GM18519 (cell line): Measurements from ENCODE around the gene TRAF2.

Experiments used
- ATAC-seq: cut with Tn5 transposase; IDR thresholded peaks from one replicate; pipeline ENCODE4 v1.9.1; 2021; ENCODE audit warnings: mild to moderate bottlenecking, moderate library complexity; ENCODE audit not compliant: unreplicated experiment, low FRiP score

The TRAF2 gene

DNA sequence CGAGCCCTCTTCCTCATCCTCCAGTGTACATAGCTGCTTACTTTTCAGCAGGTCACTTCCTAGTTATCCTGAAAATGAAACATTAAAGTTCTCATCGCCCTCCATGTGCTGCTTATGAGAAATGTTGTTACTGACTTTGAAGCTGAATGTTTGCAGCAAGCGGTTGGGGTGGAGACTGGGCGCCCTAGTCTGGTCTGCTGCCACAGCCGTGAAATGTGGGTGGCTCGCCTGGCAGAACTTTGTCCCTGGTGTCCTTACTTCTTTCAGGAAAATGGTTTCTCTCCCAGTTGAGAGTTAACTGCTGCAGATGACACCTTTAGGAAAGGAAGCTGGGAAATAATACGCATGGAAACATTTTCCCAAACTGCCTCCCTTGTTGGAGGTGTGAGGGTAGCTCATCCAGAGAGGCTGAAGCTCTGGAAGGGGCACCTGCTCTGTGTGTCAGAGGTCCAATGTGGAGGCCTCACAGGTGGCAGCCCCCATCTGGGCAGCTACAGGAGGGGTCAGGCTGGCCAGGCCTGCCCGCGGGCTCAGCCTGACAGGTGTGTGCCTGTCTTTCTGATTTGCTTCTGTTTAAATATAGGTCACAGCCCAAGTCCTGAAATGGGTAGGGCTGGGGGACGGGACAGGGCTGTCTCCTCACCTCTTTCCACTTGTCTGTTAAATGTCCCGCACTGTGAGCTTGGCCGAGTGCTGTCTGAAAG lies 24.0 kb downstream of the TRAF2 start:
- no peak for ATAC-seq

DNA sequence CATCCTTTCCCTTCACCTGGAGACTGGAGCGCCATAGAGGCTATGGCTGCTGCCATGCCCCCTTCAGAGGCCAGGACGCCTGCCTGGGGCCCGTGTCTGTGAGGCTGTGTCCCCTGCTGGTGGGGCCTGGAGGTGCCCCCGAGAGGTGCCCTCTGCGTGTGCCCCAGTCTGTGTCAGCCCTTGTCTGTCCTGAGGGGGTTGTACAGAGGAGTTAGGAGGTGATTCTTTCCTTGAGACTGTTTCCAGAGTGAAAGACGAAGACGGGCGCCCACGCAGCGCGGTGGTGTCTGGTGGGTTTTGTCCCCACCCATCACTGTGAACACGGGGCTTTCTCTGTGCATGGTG lies 24.6 kb downstream of the TRAF2 start:
- no peak for ATAC-seq

DNA sequence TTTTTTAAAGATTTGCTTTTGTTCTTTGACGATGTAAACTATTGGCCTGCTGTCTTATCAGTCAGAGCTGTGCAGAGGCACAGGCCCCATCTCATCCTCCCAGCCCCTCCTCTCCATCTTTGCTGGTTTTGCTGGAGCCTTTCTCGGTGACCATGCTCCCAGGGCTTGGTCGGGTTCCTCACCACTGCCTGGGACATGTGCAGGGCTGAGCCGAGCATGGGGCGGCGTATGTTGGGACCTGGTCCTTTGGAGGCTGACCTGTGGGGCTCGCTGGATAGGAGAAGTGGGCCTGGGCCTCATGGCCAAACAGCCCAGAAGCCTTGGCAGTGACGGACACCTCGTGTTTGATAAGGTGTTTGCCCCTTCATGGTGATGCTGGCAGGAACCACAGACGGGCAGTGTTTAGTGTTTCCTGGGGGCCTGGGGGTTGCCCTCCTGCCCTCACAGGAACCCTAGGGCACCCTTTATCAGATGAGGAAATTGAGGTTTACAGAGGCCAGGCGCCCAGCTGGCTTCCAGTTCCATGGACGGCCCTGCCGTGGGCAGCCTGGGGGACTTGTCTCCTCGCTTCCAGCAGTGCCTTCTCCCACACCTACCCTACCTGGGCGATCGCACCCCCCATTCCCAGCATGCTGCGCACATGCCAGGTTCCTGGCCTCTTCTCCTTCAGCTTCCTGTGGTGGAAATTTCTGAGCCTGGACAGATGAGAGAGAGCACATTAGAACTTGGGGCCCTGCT lies 27.6 kb downstream of the TRAF2 start:
- ATAC-seq: no peak

DNA sequence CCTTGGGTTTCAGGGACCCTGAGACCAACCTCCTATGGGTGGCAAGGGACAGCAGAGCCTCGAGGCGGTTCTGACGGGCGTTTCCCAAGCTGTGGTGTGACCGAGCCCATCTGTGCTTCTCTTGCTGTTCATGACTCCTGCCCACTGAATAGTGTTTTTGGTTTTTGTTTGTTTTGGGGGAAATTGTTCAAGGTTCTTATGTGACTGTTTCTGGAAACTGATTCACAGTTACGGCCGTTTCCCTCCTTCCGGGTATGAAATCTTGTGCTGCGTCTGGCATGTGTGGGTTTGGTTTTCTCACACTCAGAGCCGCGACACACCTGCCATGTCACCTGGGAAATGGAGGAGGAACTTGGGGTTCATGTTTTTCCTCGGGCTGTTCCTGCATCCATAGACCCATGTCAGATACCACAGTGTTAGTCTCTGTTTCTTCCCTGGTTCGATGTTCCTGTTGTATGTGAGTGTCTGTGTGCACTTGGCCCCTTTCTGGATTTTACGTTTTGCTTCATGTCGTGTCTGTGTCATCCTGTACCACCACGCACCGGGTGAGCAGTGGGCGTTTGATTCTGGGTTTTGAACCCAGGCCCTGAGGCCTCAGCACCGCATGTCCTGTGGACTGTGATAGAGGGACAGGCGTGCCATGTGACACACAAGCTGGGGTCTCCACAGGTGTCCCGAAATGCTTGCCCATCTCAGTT lies 29.5 kb downstream of the TRAF2 start:
- ATAC-seq: no peak

DNA sequence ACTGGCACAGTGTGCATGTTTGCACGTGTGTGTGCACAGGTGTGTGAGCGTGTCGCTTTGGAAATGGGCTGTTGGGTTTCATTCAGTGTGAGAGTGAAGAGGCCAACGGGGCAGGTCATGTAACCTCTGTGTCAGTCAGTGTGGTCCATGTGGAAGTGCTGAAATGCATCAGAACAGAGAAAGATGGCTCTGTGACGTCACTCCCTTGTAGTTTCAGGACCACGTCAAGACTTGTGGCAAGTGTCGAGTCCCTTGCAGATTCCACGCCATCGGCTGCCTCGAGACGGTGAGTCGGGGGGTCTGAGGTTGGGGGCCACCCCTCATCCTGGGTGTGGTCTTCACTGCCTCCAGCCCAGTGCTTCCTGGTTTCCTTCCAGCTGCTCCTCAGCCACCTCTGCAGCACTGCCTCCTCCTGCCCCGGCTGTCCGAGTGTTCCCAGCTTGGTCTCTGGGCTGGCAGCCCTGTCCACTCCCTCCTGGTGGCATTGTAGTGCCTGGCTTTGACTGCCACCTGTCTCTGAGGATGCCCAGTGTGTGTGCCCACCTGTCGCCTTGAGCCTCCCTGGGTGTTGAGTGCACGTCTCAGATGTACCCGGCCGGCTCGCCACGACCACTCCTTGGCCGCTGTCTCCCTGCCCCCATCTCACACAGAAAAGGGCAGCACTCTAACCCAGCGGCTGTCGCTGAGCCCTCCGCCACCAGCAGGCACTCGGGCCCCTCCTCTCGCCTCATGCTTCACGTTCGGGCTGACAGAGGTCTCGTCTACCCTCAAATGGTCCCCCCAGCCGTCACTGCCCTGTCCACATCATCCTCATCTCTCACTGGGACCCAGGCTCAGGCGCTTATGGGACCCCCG lies 30.2 kb downstream of the TRAF2 start:
- no peak for ATAC-seq

DNA sequence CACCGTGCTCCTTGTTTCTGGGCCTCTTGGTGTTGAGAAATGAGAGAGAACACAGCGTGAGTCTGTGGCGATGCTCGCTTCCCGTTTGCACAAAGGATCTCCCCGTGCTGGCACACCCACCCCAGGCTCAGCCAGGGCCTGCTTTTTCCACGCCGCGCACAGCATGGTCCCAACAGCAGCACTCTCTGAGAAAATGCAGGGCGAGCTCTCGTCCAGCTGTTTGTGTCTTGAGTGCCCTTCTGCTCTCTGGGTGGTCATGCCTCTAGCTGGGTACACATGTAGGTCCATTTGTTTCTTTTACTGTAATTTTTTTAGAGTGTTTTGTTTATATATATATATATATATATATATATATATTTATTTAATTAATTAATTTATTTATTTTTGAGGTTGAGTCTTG lies 31.6 kb downstream of the TRAF2 start:
- no peak for ATAC-seq

DNA sequence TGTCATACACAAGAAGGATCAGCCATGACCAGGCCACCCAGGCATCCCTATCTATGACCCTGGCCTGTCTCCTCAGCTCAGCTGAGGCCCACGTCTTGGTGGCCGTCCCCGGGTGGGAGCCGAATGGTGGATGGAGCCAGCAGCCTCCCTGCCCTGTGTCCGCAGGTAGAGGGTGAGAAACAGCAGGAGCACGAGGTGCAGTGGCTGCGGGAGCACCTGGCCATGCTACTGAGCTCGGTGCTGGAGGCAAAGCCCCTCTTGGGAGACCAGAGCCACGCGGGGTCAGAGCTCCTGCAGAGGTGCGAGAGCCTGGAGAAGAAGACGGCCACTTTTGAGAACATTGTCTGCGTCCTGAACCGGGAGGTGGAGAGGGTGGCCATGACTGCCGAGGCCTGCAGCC lies 33.8 kb downstream of the TRAF2 start:
- ATAC-seq: no peak

DNA sequence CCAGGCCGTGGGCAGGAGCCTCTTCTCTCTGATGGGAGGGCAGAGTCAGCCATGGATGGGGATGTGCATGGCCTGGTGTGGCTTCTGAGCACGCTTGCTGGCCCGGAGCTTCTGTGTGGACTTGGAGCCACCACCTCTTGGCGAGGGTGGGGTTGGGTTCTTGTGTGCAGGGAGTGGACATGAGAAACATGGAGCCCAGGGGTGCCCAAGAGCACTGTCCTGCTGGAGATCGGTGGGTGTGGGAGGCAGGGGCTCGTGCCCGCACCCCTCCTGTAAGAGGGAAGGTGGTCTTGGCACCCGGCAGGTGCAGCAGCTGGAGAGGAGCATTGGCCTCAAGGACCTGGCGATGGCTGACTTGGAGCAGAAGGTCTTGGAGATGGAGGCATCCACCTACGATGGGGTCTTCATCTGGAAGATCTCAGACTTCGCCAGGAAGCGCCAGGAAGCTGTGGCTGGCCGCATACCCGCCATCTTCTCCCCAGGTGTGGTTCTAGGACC lies 34.5 kb downstream of the TRAF2 start:
- no peak for ATAC-seq

DNA sequence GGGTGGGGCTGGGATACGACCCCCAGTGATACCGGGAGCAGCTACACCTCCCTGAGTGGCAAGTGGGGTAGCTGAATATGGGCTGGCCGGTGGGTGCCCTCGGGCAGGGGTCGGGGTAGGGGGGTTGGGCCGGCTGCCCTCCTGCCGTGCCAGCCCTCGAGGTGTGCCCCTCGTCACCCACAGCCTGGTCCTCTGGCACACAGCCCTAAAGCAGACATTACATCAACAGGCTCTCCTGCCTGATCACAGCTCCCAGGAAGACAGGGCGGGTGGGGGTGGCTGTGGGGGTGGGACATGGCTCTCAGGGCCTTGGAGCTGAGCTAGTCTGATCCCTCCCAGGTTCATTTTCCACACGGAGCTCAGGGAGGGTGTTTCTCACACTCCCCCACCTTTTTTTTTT lies 35.0 kb downstream of the TRAF2 start:
- ATAC-seq: no peak

DNA sequence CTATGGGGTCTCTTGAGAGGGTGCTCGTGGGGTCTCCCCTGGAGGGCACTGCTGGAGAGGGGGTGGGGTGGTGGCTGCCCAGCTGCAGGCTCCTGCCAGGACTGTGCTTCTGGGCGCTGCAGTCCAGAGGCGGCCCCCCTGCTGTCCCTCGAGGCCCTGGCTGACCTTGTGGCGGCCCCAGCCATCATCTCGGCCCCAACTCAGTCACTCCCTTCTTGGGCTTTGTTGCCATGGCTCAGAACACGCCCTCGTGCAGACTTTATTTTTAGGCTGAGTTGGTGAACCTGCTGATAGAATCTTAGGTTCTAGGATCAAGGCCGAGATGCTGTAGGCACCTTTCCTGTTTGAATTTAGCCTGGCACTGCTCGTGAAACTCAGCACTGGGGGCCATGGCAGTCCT lies 35.4 kb downstream of the TRAF2 start:
- ATAC-seq: no peak

DNA sequence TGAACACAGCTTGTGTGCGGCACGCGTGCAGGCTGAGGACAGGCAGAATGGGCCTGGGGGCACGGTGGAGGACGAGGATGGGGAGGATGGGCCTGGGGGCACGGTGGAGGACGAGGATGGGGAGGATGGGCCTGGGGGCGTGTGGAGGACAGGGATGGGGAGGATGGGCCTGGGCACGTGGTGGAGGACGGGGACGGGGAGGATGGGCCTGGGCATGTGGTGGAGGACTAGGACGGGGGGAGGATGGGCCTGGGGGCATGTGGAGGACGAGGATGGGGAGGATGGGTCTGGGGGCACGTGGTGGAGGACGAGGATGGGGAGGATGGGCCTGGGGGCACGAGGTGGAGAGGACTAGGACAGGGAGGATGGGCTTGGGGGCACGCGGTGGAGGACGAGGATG lies 36.2 kb downstream of the TRAF2 start:
- ATAC-seq: no peak

DNA sequence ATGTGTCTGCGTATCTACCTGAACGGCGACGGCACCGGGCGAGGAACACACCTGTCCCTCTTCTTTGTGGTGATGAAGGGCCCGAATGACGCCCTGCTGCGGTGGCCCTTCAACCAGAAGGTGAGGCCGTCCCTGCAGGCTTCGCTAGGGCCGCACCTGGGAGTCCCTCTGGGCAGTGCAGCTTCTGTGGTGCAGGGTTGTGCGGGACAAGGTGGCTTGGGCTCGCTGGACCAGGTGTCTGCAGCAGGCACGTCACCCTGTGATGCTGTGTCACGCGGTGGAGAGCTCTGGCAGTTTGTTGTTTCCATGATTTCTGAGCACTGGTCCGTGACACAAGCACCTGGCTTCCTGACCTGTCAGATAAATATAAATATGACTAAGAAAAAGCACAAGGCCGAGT lies 37.6 kb downstream of the TRAF2 start:
- no peak for ATAC-seq

DNA sequence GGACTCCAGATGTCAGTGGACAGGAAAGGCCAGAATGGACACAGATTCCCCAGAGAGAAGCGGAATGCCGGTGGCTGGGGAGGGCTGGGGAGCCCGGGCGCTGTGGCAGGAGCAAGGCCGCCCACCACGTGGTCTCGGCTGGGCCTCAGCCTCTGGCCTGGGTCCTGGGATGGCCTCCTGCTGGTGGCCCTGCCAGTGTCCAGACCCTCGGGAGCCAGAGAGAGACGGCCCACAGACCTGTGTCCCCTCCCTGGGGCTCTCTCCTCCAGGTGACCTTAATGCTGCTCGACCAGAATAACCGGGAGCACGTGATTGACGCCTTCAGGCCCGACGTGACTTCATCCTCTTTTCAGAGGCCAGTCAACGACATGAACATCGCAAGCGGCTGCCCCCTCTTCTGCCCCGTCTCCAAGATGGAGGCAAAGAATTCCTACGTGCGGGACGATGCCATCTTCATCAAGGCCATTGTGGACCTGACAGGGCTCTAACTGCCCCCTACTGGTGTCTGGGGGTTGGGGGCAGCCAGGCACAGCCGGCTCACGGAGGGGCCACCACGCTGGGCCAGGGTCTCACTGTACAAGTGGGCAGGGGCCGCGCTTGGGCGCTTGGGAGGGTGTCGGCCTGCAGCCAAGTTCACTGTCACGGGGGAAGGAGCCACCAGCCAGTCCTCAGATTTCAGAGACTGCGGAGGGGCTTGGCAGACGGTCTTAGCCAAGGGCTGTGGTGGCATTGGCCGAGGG lies 39.3 kb downstream of the TRAF2 start:
- ATAC-seq: no peak

DNA sequence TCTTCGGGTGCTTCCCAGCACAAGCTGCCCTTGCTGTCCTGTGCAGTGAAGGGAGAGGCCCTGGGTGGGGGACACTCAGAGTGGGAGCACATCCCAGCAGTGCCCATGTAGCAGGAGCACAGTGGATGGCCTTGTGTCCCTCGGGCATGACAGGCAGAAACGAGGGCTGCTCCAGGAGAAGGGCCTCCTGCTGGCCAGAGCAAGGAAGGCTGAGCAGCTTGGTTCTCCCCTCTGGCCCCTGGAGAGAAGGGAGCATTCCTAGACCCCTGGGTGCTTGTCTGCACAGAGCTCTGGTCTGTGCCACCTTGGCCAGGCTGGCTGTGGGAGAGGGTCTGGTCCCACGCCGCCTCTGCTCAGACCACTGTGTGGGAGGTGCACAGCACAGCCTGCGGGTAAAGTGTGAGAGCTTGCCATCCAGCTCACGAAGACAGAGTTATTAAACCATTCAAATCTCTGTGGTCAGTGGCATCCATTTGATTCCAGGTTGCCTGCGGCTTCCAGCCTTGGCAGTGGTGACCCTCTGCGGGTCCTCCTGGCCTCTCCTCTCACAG lies 39.9 kb downstream of the TRAF2 start:
- no peak for ATAC-seq

DNA sequence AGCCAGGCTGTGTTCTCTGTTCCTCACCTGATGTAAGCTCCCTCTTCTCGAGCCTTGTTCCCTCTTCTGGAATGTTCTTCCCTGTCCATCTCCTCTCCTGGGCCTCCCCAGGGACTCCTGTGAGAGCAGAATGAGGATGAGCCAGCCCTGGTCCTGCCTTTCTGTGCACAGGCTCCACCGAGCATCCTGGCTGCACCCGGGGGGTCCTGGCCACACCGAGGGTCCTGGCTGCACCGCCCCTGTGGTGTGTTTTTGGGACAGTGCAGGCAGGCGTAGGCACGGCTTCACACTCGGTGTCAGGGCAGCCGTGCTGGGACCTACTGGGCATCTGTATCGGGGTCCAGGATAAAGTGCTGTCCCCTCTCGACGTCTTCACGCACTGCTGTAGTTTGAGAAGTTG lies 40.4 kb downstream of the TRAF2 start:
- no peak for ATAC-seq

DNA sequence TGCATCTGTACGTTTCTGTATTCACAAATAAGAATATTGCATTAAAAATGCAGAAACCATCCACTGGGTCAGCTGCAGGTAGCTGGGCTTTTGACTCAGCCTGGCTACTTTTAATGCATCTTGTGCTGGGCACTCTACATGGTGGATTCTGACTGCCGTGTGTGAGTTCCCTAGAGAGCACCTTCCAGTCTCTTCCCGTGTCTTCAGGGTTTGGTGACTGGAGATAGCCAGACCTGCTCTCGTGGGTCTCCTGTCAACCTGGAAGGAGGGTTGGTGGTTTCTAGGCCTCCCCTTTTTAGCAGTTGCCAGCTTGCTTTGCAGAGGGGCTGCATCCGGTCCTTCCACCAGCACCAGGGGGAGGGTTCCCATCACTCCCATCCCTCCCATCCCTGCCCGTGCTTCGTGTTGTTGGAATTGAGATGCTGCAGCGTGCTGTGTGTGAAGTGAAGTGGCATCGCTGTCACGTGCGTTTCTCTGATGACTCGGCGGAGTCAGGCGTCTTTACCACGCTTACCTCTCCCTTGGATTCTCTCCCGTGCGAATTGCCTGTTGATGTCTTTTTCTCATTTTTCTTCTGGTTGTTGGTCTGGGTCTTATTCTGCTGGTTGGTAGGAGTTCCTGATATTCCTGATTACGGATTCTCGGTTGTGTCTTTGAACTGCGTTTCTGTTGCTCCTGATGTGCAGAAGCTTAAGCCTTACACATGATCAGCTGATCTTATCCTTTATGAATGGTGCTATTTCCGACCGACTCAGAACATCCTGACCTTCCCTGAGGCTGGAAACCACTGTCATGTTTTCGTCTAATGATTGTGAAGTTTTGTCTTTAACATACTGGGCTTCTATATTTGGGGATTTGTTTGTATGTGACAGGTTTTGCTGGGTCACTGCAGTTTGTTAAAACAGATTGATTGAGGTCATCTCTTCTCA lies 41.3 kb downstream of the TRAF2 start:
- no peak for ATAC-seq

DNA sequence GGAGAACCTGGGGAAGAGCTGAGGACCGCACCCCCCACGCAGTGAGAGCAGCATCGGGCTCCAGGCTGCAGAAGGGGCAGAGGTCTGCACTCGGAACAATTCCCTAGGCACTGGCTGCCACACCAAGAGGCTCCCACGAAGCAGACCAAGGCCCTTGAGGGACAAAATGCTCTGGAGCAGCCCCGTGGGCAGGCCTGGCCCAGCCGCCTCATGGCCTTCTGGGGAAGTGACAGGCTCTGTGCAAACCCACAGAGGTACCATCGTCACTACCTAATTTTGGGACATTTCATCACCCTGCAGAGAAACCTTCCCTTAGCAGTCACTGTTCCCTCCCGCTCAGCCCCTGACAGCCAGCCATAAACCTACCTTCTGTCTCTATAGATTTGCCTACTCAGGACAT lies 42.3 kb downstream of the TRAF2 start:
- no peak for ATAC-seq

DNA sequence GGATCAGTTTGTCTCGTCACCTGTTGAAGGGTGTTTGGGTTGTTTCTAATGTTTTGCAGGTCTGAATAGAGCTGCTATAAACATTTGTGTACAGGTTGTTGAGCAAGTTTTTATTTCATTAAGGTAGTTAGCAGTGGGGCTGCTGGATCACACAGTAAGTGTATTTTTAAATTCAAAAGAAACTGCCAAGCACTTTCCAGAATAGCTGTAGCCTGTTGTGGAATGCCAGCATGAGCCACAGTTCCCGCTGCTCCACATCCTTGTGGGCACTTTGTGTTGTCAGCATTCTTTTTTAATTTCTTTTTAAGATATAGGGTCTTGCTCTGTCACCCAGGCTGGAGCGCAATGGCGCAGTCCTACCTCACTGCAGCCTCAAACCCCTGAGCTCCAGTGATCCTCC lies 43.7 kb downstream of the TRAF2 start:
- ATAC-seq: no peak
